GM21447 (cell line): ENCODE results near the gene KSR1.

Source experiments
- ATAC-seq: cut with Tn5 transposase; IDR thresholded peaks from one replicate; pipeline ENCODE4 v1.9.1; 2021; ENCODE audit not compliant: unreplicated experiment

Gene KSR1

GRCh38 chr17:27566671-27567562 is 110.7 kb downstream of the KSR1 start:
- ATAC-seq: no peak

- no peak for ATAC-seq
Observed at GRCh38 chr17:27567563-27567859, 111.3 kb downstream of the KSR1 start.

GRCh38 chr17:27568216-27568615 is 112.0 kb downstream of the KSR1 start:
- no peak for ATAC-seq

GRCh38 chr17:27568811-27569210 is 112.6 kb downstream of the KSR1 start:
- no peak for ATAC-seq

GRCh38 chr17:27569257-27569722 is 113.0 kb downstream of the KSR1 start:
- ATAC-seq: no peak

GRCh38 chr17:27569884-27570577 is 113.8 kb downstream of the KSR1 start:
- ATAC-seq: no peak

GRCh38 chr17:27570578-27570914 is 114.3 kb downstream of the KSR1 start:
- no peak for ATAC-seq

GRCh38 chr17:27571563-27572352 is 115.5 kb downstream of the KSR1 start:
- no peak for ATAC-seq

- ATAC-seq: no peak
Observed at GRCh38 chr17:27572665-27573064, 116.4 kb downstream of the KSR1 start.

- ATAC-seq: no peak
Observed at GRCh38 chr17:27573548-27573947, 117.3 kb downstream of the KSR1 start.

GRCh38 chr17:27573971-27574525 is 117.8 kb downstream of the KSR1 start:
- ATAC-seq: no peak

- no peak for ATAC-seq
Observed at GRCh38 chr17:27575096-27575911, 119.1 kb downstream of the KSR1 start.

GRCh38 chr17:27575912-27576252 is 119.6 kb downstream of the KSR1 start:
- ATAC-seq: no peak

GRCh38 chr17:27576477-27577083 is 120.3 kb downstream of the KSR1 start:
- no peak for ATAC-seq

- no peak for ATAC-seq
Observed at GRCh38 chr17:27577121-27577761, 121.0 kb downstream of the KSR1 start.

- no peak for ATAC-seq
Observed at GRCh38 chr17:27577884-27578717, 121.9 kb downstream of the KSR1 start.

GRCh38 chr17:27578718-27579085 is 122.5 kb downstream of the KSR1 start:
- peak; percentile 83 for ATAC-seq

GRCh38 chr17:27579304-27579703 is 123.1 kb downstream of the KSR1 start:
- no peak for ATAC-seq

- ATAC-seq: no peak
Observed at GRCh38 chr17:27579897-27580321, 123.7 kb downstream of the KSR1 start.
